ENCODE results near the gene EFNB2. TPM values are rescaled to one million over a fixed set of nuclear protein-coding genes. Genes with fewer than 3 reads are reported as not detected.
A peak's percentile ranks its signal among the peaks of the same experiment; 100 is the strongest.

The EFNB2 gene
- polyA plus RNA-seq, 3 donors = not detected

GRCh38 chr13:106490569-106491321, 44.7 kb downstream of the EFNB2 start:
- H3K27ac Mint-ChIP-seq = no peak overlapping the region
- no peak overlapping the region for H3K4me3 ChIP-seq (replicated peaks in 1 of 3; ENCODE audit: low read depth in 2 of 3, low read length in 3 of 3)
- WGBS (ENCODE audit: insufficient coverage) = 0% methylated on average over 6 of the region's 14 CpGs
- peaks cover 41 to 69% of the 10 kb centered on the region in 2 donors for H3K27me3 ChIP-seq (ENCODE audit: control insufficient read depth in 2 of 2, insufficient read depth in 2 of 2, low read length in 2 of 2)
- peaks cover 10 to 11% of the 10 kb centered on the region in 2 donors for H3K4me1 ChIP-seq (ENCODE audit: control insufficient read depth in 1 of 2, insufficient read depth in 2 of 2, low read length in 2 of 2)
- no peaks in the 10 kb centered on the region for H3K36me3 Mint-ChIP-seq
- peaks cover 0 to 3% (median 0%) of the 10 kb centered on the region in 7 donors for H3K9me3 Mint-ChIP-seq
- H3K9ac ChIP-seq (ENCODE audit: insufficient read depth, low read length, poor library complexity, severe bottlenecking) = no peak overlapping the region
- no peaks in the 10 kb centered on the region for H3K9me3 ChIP-seq (replicated peaks in 1 of 2; ENCODE audit: control insufficient read depth in 1 of 2, insufficient read depth in 1 of 2, low read length in 2 of 2)
- no peak overlapping the region for H3K27ac ChIP-seq (ENCODE audit: low read depth in 1 of 2, low read length in 2 of 2)
- H3K4me2 ChIP-seq (replicated peaks; ENCODE audit: extremely low read depth, low read length, poor library complexity, severe bottlenecking) = no peak overlapping the region
- no peaks in the 10 kb centered on the region for H3K79me2 ChIP-seq (ENCODE audit: insufficient read depth, low read length)
- no peak for DNase-seq
- H3K4me1 Mint-ChIP-seq = peaks cover 14% of the 10 kb centered on the region
- TF ChIP-seq, protein P1, sequence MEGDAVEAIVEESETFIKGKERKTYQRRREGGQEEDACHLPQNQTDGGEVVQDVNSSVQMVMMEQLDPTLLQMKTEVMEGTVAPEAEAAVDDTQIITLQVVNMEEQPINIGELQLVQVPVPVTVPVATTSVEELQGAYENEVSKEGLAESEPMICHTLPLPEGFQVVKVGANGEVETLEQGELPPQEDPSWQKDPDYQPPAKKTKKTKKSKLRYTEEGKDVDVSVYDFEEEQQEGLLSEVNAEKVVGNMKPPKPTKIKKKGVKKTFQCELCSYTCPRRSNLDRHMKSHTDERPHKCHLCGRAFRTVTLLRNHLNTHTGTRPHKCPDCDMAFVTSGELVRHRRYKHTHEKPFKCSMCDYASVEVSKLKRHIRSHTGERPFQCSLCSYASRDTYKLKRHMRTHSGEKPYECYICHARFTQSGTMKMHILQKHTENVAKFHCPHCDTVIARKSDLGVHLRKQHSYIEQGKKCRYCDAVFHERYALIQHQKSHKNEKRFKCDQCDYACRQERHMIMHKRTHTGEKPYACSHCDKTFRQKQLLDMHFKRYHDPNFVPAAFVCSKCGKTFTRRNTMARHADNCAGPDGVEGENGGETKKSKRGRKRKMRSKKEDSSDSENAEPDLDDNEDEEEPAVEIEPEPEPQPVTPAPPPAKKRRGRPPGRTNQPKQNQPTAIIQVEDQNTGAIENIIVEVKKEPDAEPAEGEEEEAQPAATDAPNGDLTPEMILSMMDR (IDR thresholded peaks at IDR 0.05) = no peak
- peaks cover 46 to 65% (median 55%) of the 10 kb centered on the region in 3 donors for H3K27me3 Mint-ChIP-seq (ENCODE audit: low read depth in 3 of 3)
- H3K4me3 Mint-ChIP-seq = peak overlapping the region in 1 of 2 donors; percentile 64
- intact Hi-C loops (cut with micrococcal nuclease) = no loop called here
- H4K20me1 ChIP-seq (ENCODE audit: insufficient read depth, low read length) = no peaks in the 10 kb centered on the region
- no peaks in the 10 kb centered on the region for H3K36me3 ChIP-seq (replicated peaks in 1 of 2; ENCODE audit: control insufficient read depth in 1 of 2, insufficient read depth in 2 of 2, low read length in 2 of 2)
- no peak overlapping the region for H2AFZ ChIP-seq (ENCODE audit: insufficient read depth, low read depth, low read length, poor library complexity, severe bottlenecking)

GRCh38 chr13:106489849-106490568, 45.5 kb downstream of the EFNB2 start:
- intact Hi-C loops (cut with micrococcal nuclease) = no loop called here
- no peak overlapping the region for H3K9ac ChIP-seq (ENCODE audit: insufficient read depth, low read length, poor library complexity, severe bottlenecking)
- H2AFZ ChIP-seq (ENCODE audit: insufficient read depth, low read depth, low read length, poor library complexity, severe bottlenecking) = no peak overlapping the region
- WGBS (ENCODE audit: insufficient coverage) = 93% methylated on average over 6 of the region's 7 CpGs
- Mint-ChIP-seq H3K9me3 (peaks cover 0 to 3% (median 0%) of the 10 kb centered on the region in 7 donors), H3K36me3 (no peaks in the 10 kb centered on the region), H3K4me3 (no peak overlapping the region), H3K4me1 (peaks cover 14% of the 10 kb centered on the region), H3K27ac (no peak overlapping the region), H3K27me3 (ENCODE audit: low read depth in 3 of 3) (peaks cover 48 to 67% (median 49%) of the 10 kb centered on the region in 3 donors)
- no peak for DNase-seq
- H3K4me3 ChIP-seq (replicated peaks in 1 of 3; ENCODE audit: low read depth in 2 of 3, low read length in 3 of 3) = no peak overlapping the region
- no peak overlapping the region for H3K27ac ChIP-seq (ENCODE audit: low read depth in 1 of 2, low read length in 2 of 2)
- H3K4me2 ChIP-seq (replicated peaks; ENCODE audit: extremely low read depth, low read length, poor library complexity, severe bottlenecking) = no peak overlapping the region
- no peaks in the 10 kb centered on the region for H3K9me3 ChIP-seq (replicated peaks in 1 of 2; ENCODE audit: control insufficient read depth in 1 of 2, insufficient read depth in 1 of 2, low read length in 2 of 2)
- H3K4me1 ChIP-seq (ENCODE audit: control insufficient read depth in 1 of 2, insufficient read depth in 2 of 2, low read length in 2 of 2) = peaks cover 10 to 11% of the 10 kb centered on the region in 2 donors
- TF ChIP-seq, protein P1 (IDR thresholded peaks at IDR 0.05) = no peak
- H4K20me1 ChIP-seq (ENCODE audit: insufficient read depth, low read length) = no peaks in the 10 kb centered on the region
- peaks cover 39 to 68% of the 10 kb centered on the region in 2 donors for H3K27me3 ChIP-seq (ENCODE audit: control insufficient read depth in 2 of 2, insufficient read depth in 2 of 2, low read length in 2 of 2)
- no peaks in the 10 kb centered on the region for H3K36me3 ChIP-seq (replicated peaks in 1 of 2; ENCODE audit: control insufficient read depth in 1 of 2, insufficient read depth in 2 of 2, low read length in 2 of 2)
- H3K79me2 ChIP-seq (ENCODE audit: insufficient read depth, low read length) = no peaks in the 10 kb centered on the region

Measured in CD14-positive monocyte (primary cell).